SK-N-SH (cell line): ENCODE data around the gene PSMC3IP. TPM values are rescaled to one million over a fixed set of nuclear protein-coding genes. Genes with fewer than 3 reads are reported as not detected.
A peak's percentile ranks its signal among the peaks of the same experiment; 100 is the strongest.

Source experiments
- CTCF ChIA-PET: fragments of 300-600, 350-600 bp; formaldehyde crosslinking; extraction: SDS; loops from one replicate; lab custom pipeline; 2021; lab: Yijun Ruan, JAX
- POLR2A ChIA-PET: fragments of 350-600 bp; sonication (Branson Sonifier 250); formaldehyde crosslinking; extraction: SDS; loops from one replicate; lab custom pipeline; 2020; ENCODE audit warnings: antibody characterized with exemption, inconsistent platforms; lab: Yijun Ruan, JAX
- DNase-seq: peaks from one replicate; pipeline ENCODE4 v3.0.0; 2012
- H2AFZ ChIP-seq: fragments of 200-600 bp; sonication (generic); 2 replicates; pipeline ENCODE4 v1.8.1; 2016; ENCODE audit warnings: antibody characterized with exemption, mild to moderate bottlenecking, low read depth
- H3F3A ChIP-seq: fragments of 200-600 bp; sonication (generic); replicated peaks from 2 replicates; pipeline ENCODE3; 2016; ENCODE audit warnings: antibody characterized with exemption, mild to moderate bottlenecking; ENCODE audit not compliant: insufficient read depth
- H3K27ac ChIP-seq, 2 experiments: fragments of 200-500 bp in 1 of 2; fragments of 200-600 bp in 1 of 2; sonication (Bioruptor generic) in 1 of 2; sonication (generic), shearing (Covaris generic) in 1 of 2; 2 replicates each; pipeline versions ENCODE4 v1.5.1 to v1.6.1; 2014 to 2016; ENCODE audit warnings: low read depth in 2 of 2, inconsistent platforms in 1 of 2, low read length in 1 of 2, mild to moderate bottlenecking in 1 of 2, mixed read lengths in 1 of 2
- H3K27me3 ChIP-seq: fragments of 200-600 bp; sonication (generic), shearing (Covaris generic); 2 replicates; pipeline ENCODE4 v1.6.1; 2016; ENCODE audit warnings: mixed run types; ENCODE audit not compliant: insufficient read depth
- H3K36me3 ChIP-seq, 2 experiments: fragments of 200-500 bp in 1 of 2; fragments of 200-600 bp in 1 of 2; sonication (Bioruptor generic) in 1 of 2; sonication (generic) in 1 of 2; replicated peaks in 1 of 2; 2 replicates each; pipeline versions ENCODE3 to v1.5.1; 2014 to 2016; ENCODE audit warnings: low read length in 1 of 2, mild to moderate bottlenecking in 1 of 2; ENCODE audit not compliant: insufficient read depth in 2 of 2, control insufficient read depth in 1 of 2
- H3K4me1 ChIP-seq, 2 experiments: fragments of 200-500 bp in 1 of 2; fragments of 200-600 bp in 1 of 2; sonication (Bioruptor generic) in 1 of 2; sonication (generic), shearing (Covaris generic) in 1 of 2; 2 replicates each; pipeline versions ENCODE4 v1.5.1 to v1.6.1; 2014 to 2016; ENCODE audit warnings: low read depth in 1 of 2, low read length in 1 of 2, mixed run types in 1 of 2; ENCODE audit not compliant: insufficient read depth in 2 of 2, control insufficient read depth in 1 of 2
- H3K4me2 ChIP-seq: fragments of 200-600 bp; sonication (generic), shearing (Covaris generic); 2 replicates; pipeline ENCODE4 v1.6.1; 2017; ENCODE audit warnings: mixed run types
- H3K4me3 ChIP-seq, 2 experiments: fragments of 200-500 bp in 1 of 2; fragments of 200-600 bp in 1 of 2; sonication (Bioruptor generic) in 1 of 2; sonication (generic), shearing (Covaris generic) in 1 of 2; 2 replicates each; pipeline versions ENCODE4 v1.5.1 to v1.8.1; 2014 to 2016; ENCODE audit warnings: low read depth in 2 of 2, inconsistent platforms in 1 of 2, low read length in 1 of 2, mild to moderate bottlenecking in 1 of 2, mixed read lengths in 1 of 2, moderate library complexity in 1 of 2
- H3K79me2 ChIP-seq: fragments of 200-600 bp; sonication (generic); 2 replicates; pipeline ENCODE4 v1.8.1; 2017; ENCODE audit warnings: mild to moderate bottlenecking; ENCODE audit not compliant: insufficient read depth
- H3K9ac ChIP-seq: fragments of 200-600 bp; sonication (generic); 2 replicates; pipeline ENCODE4 v1.6.1; 2017; ENCODE audit warnings: mixed run types
- H3K9me2 ChIP-seq: fragments of 200-600 bp; sonication (generic); 2 replicates; pipeline ENCODE4 v1.6.1; 2017; ENCODE audit warnings: mixed run types
- H3K9me3 ChIP-seq: fragments of 200-600 bp; sonication (generic); 2 replicates; pipeline ENCODE4 v1.6.1; 2017; ENCODE audit warnings: mixed run types, mild to moderate bottlenecking, moderate library complexity
- H4K20me1 ChIP-seq: fragments of 200-600 bp; sonication (generic); 2 replicates; pipeline ENCODE4 v1.6.1; 2017; ENCODE audit warnings: mild to moderate bottlenecking, mixed run types; ENCODE audit not compliant: insufficient read depth
- ELF1 ChIP-seq: IDR thresholded peaks from 2 replicates; pipeline ENCODE4 v1.4.0; 2012
- EZH2phosphoT487 ChIP-seq: fragments of 200-600 bp; sonication (generic); IDR thresholded peaks from 2 replicates; pipeline ENCODE4 v1.6.1; 2017; ENCODE audit warnings: low read depth, mixed run types, mild to moderate bottlenecking, antibody characterized with exemption, moderate library complexity, borderline replicate concordance
- FOSL2 ChIP-seq: IDR thresholded peaks from 2 replicates; pipeline ENCODE4 v1.4.0; 2012; ENCODE audit warnings: low read depth, mild to moderate bottlenecking, moderate library complexity, borderline replicate concordance
- FOXJ3 ChIP-seq: sonication (generic); formaldehyde crosslinking; IDR thresholded peaks from 2 replicates; pipeline ENCODE4 v1.5.1; 2020; ENCODE audit warnings: mild to moderate bottlenecking, missing genetic modification reagents
- FOXM1 ChIP-seq: IDR thresholded peaks from 2 replicates; pipeline ENCODE4 v1.4.0; 2012; ENCODE audit warnings: low read depth, mild to moderate bottlenecking
- GATA2 ChIP-seq: sonication (generic); formaldehyde crosslinking; IDR thresholded peaks from 2 replicates; pipeline ENCODE4 v1.5.0; 2020; ENCODE audit warnings: mild to moderate bottlenecking, missing genetic modification reagents
- MEF2A ChIP-seq: IDR thresholded peaks from 2 replicates; pipeline ENCODE4 v1.4.0; 2012; ENCODE audit warnings: low read depth, borderline replicate concordance
- MXI1 ChIP-seq: IDR thresholded peaks from 2 replicates; pipeline ENCODE4 v1.6.1; 2012; ENCODE audit warnings: mild to moderate bottlenecking, low read depth, low read length, improper control_type of control experiment
- NFIC ChIP-seq: IDR thresholded peaks from 2 replicates; pipeline ENCODE4 v1.4.0; 2012; ENCODE audit warnings: borderline replicate concordance
- RAD21 ChIP-seq: IDR thresholded peaks from 2 replicates; pipeline ENCODE4 v1.6.1; 2012; ENCODE audit warnings: mild to moderate bottlenecking, low read length
- RXRA ChIP-seq: IDR thresholded peaks from 2 replicates; pipeline ENCODE4 v1.4.0; 2012; ENCODE audit warnings: low read depth, mild to moderate bottlenecking, borderline replicate concordance
- SIN3A ChIP-seq: IDR thresholded peaks from 2 replicates; pipeline ENCODE4 v1.6.1; 2012; ENCODE audit warnings: low read depth, mild to moderate bottlenecking, low read length, moderate library complexity, borderline replicate concordance
- TCF12 ChIP-seq: IDR thresholded peaks from 2 replicates; pipeline ENCODE4 v1.4.0; 2012
- TEAD4 ChIP-seq: IDR thresholded peaks from 2 replicates; pipeline ENCODE4 v1.4.0; 2012; ENCODE audit warnings: mild to moderate bottlenecking, borderline replicate concordance; ENCODE audit not compliant: insufficient read depth
- WGBS: methylation state at CpG from one replicate; pipeline ENCODE4 v1.1.6; 2017; ENCODE audit warnings: low lambda C conversion rate; 5-methylcytosine and 5-hydroxymethylcytosine counted together
- polyA plus RNA-seq, 3 experiments: library from polyadenylated mRNA; depleted of rRNA; stranded (reverse); fragments of >200 nt; gene quantifications; 2 replicates each; pipeline ENCODE4 v1.2.3, GENCODE V29; 2012
- TF ChIP-seq, protein P1 (sequence below): fragments of 150-350 bp; IDR thresholded peaks from 2 replicates; pipeline ENCODE4 v1.6.1; 2016; ENCODE audit warnings: mild to moderate bottlenecking, low read depth, low read length
- TF ChIP-seq, protein P2 (sequence below): IDR thresholded peaks from 2 replicates; pipeline ENCODE4 v1.4.0; 2012; ENCODE audit warnings: low read depth, borderline replicate concordance
- TF ChIP-seq, protein P3 (sequence below): IDR thresholded peaks from 2 replicates; pipeline ENCODE4 v1.4.0; 2012; ENCODE audit warnings: low read depth, borderline replicate concordance
- TF ChIP-seq, protein P4 (sequence below): IDR thresholded peaks from 2 replicates; pipeline ENCODE4 v1.4.0; 2012; ENCODE audit warnings: low read depth
- TF ChIP-seq, protein P5 (sequence below): fragments of 150-350 bp; IDR thresholded peaks from 2 replicates; pipeline ENCODE4 v1.6.1; 2017; ENCODE audit warnings: antibody characterized with exemption, low read length, low read depth, borderline replicate concordance

PSMC3IP gene
- polyA plus RNA-seq, 1 of the 3 experiments (the other 2 are of a cell fraction): 17.3 TPM

DNA sequence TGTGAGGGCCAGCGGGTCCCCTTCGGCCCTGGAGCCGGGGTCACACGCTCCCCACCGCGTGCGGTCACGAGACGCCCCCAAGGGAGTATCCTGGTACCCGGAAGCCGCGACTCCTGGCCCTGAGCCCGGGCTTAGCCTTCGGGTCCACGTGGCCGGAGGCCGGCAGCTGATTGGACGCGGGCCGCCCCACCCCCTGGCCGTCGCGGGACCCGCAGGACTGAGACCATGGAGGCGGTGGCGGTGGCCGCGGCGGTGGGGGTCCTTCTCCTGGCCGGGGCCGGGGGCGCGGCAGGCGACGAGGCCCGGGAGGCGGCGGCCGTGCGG is 41.5 kb downstream of the PSMC3IP start, which contains the start of gene NAGLU (continued):
- no peak for TF ChIP-seq RXRA
- TF ChIP-seq, protein P1, sequence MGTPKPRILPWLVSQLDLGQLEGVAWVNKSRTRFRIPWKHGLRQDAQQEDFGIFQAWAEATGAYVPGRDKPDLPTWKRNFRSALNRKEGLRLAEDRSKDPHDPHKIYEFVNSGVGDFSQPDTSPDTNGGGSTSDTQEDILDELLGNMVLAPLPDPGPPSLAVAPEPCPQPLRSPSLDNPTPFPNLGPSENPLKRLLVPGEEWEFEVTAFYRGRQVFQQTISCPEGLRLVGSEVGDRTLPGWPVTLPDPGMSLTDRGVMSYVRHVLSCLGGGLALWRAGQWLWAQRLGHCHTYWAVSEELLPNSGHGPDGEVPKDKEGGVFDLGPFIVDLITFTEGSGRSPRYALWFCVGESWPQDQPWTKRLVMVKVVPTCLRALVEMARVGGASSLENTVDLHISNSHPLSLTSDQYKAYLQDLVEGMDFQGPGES: no peak
- no peak for TF ChIP-seq TCF12
- TF ChIP-seq FOXJ3: no peak
- TF ChIP-seq, protein P2, sequence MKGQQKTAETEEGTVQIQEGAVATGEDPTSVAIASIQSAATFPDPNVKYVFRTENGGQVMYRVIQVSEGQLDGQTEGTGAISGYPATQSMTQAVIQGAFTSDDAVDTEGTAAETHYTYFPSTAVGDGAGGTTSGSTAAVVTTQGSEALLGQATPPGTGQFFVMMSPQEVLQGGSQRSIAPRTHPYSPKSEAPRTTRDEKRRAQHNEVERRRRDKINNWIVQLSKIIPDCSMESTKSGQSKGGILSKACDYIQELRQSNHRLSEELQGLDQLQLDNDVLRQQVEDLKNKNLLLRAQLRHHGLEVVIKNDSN: peak; percentile 96
- TF ChIP-seq TEAD4: no peak
- TF ChIP-seq MXI1: peak; percentile 80; the same call in 1 of the 2 replicates
- TF ChIP-seq NFIC: peak; percentile 84

DNA sequence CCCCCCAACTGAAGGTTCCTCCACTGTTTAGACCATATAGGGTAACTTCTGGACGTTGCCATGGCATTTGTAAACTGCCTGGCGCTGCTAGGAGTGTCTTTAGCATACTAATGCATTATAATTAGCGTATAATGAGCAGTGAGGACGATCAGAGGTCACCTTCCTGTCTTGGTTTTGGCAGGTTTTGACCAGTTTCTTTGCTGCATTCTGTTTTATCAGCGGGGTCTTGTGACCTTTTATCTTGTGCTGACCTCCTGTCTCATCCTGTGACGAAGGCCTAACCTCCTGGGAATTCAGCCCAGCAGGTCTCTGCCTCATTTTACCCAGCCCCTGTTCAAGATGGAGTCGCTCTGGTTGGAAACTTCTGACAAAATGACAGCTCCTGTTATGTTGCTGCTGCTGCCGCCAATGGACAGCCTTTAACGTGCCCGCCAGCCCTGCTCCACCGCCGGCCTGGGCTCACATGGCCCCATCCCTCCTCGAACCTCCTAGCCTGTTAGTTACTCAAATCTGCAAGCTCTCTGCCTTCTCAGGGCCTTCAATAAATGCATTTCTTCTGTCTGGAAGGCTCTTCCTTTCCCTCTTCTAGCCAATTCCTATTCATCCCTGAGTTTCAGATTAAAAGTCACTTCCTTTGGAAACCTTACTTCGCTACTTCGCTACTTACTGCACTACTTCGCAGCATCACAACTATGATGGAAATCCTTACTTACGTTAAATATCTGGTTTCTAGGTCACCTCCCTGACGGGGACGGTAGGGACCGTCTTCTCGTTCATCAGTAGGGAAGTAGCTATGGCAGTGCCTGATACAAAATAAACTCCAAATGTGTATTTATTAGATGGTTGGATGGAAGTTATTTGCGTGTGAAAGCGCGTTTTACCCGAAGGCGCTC is 42.1 kb downstream of the PSMC3IP start:
- DNase-seq: no peak
- POLR2A ChIA-PET: interaction anchor here (1.0 to 3.6 kb wide), 2 partner anchors 19 to 22 kb away, joined by 3 to 17 read pairs; no protein-coding TSS in a partner anchor
- Histone ChIP-seq H3K9me3 (no peaks in the 10 kb centered on the region), H3K9ac (peak overlapping the region; percentile 70; the same call in 1 of the 2 replicates), H3K27me3 (no peaks in the 10 kb centered on the region), H2AFZ (peak overlapping the region; percentile 18; the same call in 1 of the 2 replicates), H3K27ac (peak overlapping the region; percentile 58 to 86), H3F3A (peaks cover 19% of the 10 kb centered on the region), H3K36me3 (peaks cover 5 to 12% of the 10 kb centered on the region in 2 experiments), H3K4me2 (peak overlapping the region; percentile 66), H3K4me1 (peaks cover 4 to 19% of the 10 kb centered on the region in 2 experiments; a peak in 3 of 4 replicates), H3K79me2 (peaks cover 22% of the 10 kb centered on the region), H3K4me3 (peak overlapping the region; percentile 70 to 82), H3K9me2 (no peaks in the 10 kb centered on the region), H4K20me1 (0 out of 2 replicates have a peak, but pooled peaks cover 4% of the 10 kb centered on the region)
- 55% methylated on average over 26 of the region's 26 CpGs for WGBS
- no peak for TF ChIP-seq EZH2phosphoT487
- TF ChIP-seq GATA2 (CRISPR knock-in tag): no peak
- TF ChIP-seq RXRA: no peak
- TF ChIP-seq FOXJ3: no peak
- TF ChIP-seq, protein P3, sequence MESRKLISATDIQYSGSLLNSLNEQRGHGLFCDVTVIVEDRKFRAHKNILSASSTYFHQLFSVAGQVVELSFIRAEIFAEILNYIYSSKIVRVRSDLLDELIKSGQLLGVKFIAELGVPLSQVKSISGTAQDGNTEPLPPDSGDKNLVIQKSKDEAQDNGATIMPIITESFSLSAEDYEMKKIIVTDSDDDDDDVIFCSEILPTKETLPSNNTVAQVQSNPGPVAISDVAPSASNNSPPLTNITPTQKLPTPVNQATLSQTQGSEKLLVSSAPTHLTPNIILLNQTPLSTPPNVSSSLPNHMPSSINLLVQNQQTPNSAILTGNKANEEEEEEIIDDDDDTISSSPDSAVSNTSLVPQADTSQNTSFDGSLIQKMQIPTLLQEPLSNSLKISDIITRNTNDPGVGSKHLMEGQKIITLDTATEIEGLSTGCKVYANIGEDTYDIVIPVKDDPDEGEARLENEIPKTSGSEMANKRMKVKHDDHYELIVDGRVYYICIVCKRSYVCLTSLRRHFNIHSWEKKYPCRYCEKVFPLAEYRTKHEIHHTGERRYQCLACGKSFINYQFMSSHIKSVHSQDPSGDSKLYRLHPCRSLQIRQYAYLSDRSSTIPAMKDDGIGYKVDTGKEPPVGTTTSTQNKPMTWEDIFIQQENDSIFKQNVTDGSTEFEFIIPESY: no peak
- no peak for TF ChIP-seq TEAD4
- TF ChIP-seq, protein P4, sequence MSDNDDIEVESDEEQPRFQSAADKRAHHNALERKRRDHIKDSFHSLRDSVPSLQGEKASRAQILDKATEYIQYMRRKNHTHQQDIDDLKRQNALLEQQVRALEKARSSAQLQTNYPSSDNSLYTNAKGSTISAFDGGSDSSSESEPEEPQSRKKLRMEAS: no peak
- no peak for TF ChIP-seq RAD21
- TF ChIP-seq ELF1: no peak
- no peak for TF ChIP-seq FOSL2
- TF ChIP-seq MXI1: no peak; the same call in 1 of the 2 replicates
- TF ChIP-seq MEF2A: no peak
- TF ChIP-seq, protein P5, sequence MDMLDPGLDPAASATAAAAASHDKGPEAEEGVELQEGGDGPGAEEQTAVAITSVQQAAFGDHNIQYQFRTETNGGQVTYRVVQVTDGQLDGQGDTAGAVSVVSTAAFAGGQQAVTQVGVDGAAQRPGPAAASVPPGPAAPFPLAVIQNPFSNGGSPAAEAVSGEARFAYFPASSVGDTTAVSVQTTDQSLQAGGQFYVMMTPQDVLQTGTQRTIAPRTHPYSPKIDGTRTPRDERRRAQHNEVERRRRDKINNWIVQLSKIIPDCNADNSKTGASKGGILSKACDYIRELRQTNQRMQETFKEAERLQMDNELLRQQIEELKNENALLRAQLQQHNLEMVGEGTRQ: no peak
- TF ChIP-seq SIN3A: no peak
- no peak for TF ChIP-seq FOXM1
- CTCF ChIA-PET: interaction anchor here (1.2 to 2.4 kb wide), 4 partner anchors 9 to 223 kb away, joined by 3 to 18 read pairs (median 4); no protein-coding TSS in a partner anchor
